Colonic mucosa (tissue), 4 donors: ENCODE results near the gene RFC3. TPM values are rescaled to one million over a fixed set of nuclear protein-coding genes. Genes with fewer than 3 reads are reported as not detected.

Source experiments
- DNase-seq: peaks from one replicate; pipeline ENCODE4 v3.0.0-alpha.2; 2020
- H3K27ac ChIP-seq: fragments of 200-600 bp; one replicate; pipeline ENCODE4 v1.8.0; 2021
- H3K27me3 ChIP-seq: fragments of 200-600 bp; one replicate; pipeline ENCODE4 v1.8.0; 2021
- H3K36me3 ChIP-seq: fragments of 200-600 bp; one replicate; pipeline ENCODE4 v1.8.0; 2021
- H3K4me1 ChIP-seq: fragments of 200-600 bp; one replicate; pipeline ENCODE4 v1.8.0; 2021; ENCODE audit warnings: mild to moderate bottlenecking
- H3K4me3 ChIP-seq: fragments of 200-600 bp; one replicate; pipeline ENCODE4 v1.8.0; 2021
- H3K9ac ChIP-seq, 2 donors: one replicate each; pipeline ENCODE4 v1.7.0; 2013; ENCODE audit warnings: control low read depth in 2 of 2, low read depth in 2 of 2, low read length in 2 of 2
- H3K9me3 ChIP-seq: fragments of 200-600 bp; one replicate; pipeline ENCODE4 v1.8.0; 2021
- CTCF ChIP-seq: fragments of 200-600 bp; IDR thresholded peaks from one replicate; pipeline ENCODE4 v1.8.0; 2022; ENCODE audit warnings: antibody characterized with exemption, mild to moderate bottlenecking
- intact Hi-C: fragments of 100-400 bp; cut with DNase I; formaldehyde crosslinking; loops from one replicate; pipeline ENCODE4 v1.14.1; 2022
- total RNA-seq, 2 donors: library from RNA; stranded (reverse); fragmentation: NEBNext Ultra II Directional in 1 of 2; extraction: Animal tissue kit (Norgen Biotek cat#: 25700) in 1 of 2; gene quantifications; one replicate each; pipeline ENCODE4 v1.2.1, GENCODE V29; 2021
- donor health status: healthy.
- donor health status: DM: no; HTN: no; CAD: no.
- donor health status: DM: no; HTN: no; CAD: no.

RFC3 gene
- total RNA-seq, 2 donors from 2014 or later: 5.9 to 21.6 TPM

GRCh38 chr13:33859691-33860303 lies 41.8 kb downstream of the RFC3 start:
- no peak overlapping the region for H3K27ac ChIP-seq
- no peak for DNase-seq
- no peaks in the 10 kb centered on the region for H3K4me1 ChIP-seq
- no peaks in the 10 kb centered on the region for H3K36me3 ChIP-seq
- no peaks in the 10 kb centered on the region for H3K27me3 ChIP-seq
- no peak for TF ChIP-seq CTCF
- no peak overlapping the region for H3K4me3 ChIP-seq
- H3K9ac ChIP-seq: no peak overlapping the region
- intact Hi-C loops: no loop called here
- H3K9me3 ChIP-seq: no peaks in the 10 kb centered on the region

GRCh38 chr13:33860526-33860925 lies 42.6 kb downstream of the RFC3 start:
- no peaks in the 10 kb centered on the region for H3K9me3 ChIP-seq
- H3K4me1 ChIP-seq: no peaks in the 10 kb centered on the region
- no peak overlapping the region for H3K9ac ChIP-seq
- no peak overlapping the region for H3K4me3 ChIP-seq
- H3K27me3 ChIP-seq: no peaks in the 10 kb centered on the region
- intact Hi-C loops: no loop called here
- H3K36me3 ChIP-seq: no peaks in the 10 kb centered on the region
- no peak for TF ChIP-seq CTCF
- DNase-seq: no peak
- no peak overlapping the region for H3K27ac ChIP-seq

GRCh38 chr13:33862016-33862415 lies 44.1 kb downstream of the RFC3 start:
- intact Hi-C loops: no loop called here
- DNase-seq: no peak
- no peak for TF ChIP-seq CTCF

GRCh38 chr13:33863188-33863789 lies 45.3 kb downstream of the RFC3 start:
- intact Hi-C loops: no loop called here
- no peak overlapping the region for H3K27ac ChIP-seq
- no peaks in the 10 kb centered on the region for H3K36me3 ChIP-seq
- no peak for DNase-seq
- no peak for TF ChIP-seq CTCF
- H3K4me3 ChIP-seq: no peak overlapping the region
- H3K27me3 ChIP-seq: no peaks in the 10 kb centered on the region
- no peaks in the 10 kb centered on the region for H3K4me1 ChIP-seq
- no peaks in the 10 kb centered on the region for H3K9me3 ChIP-seq
- no peak overlapping the region for H3K9ac ChIP-seq

More at GRCh38 chr13:33862016-33862415, 44.1 kb downstream of the RFC3 start:
- H3K4me1 ChIP-seq: no peaks in the 10 kb centered on the region
- no peak overlapping the region for H3K9ac ChIP-seq
- H3K27ac ChIP-seq: no peak overlapping the region
- no peaks in the 10 kb centered on the region for H3K27me3 ChIP-seq
- H3K9me3 ChIP-seq: no peaks in the 10 kb centered on the region
- no peak overlapping the region for H3K4me3 ChIP-seq
- H3K36me3 ChIP-seq: no peaks in the 10 kb centered on the region

- Histone ChIP-seq H3K27me3 (no peaks in the 10 kb centered on the region), H3K9me3 (no peaks in the 10 kb centered on the region), H3K27ac (no peak overlapping the region), H3K9ac (no peak overlapping the region), H3K4me3 (no peak overlapping the region), H3K4me1 (no peaks in the 10 kb centered on the region), H3K36me3 (no peaks in the 10 kb centered on the region)
- no peak for DNase-seq
- TF ChIP-seq CTCF: no peak
- intact Hi-C loops: no loop called here
These were observed 48.0 kb downstream of the RFC3 start for GRCh38 chr13:33865945-33866344.
